Pancreas (tissue), 10 donors: ENCODE results near the gene LINC00305. TPM values are rescaled to one million over a fixed set of nuclear protein-coding genes. Genes with fewer than 3 reads are reported as not detected.

Experiments
- ATAC-seq, 4 donors: fragments of 200-7000 bp; cut with Tn5 transposase; one replicate each; pipeline versions ENCODE4 v1.8.0 to v1.9.1; 2020; ENCODE audit warnings: mild to moderate bottlenecking in 4 of 4, moderate library complexity in 4 of 4
- DNase-seq, 6 donors: peaks; one replicate each; pipeline ENCODE4 v3.0.0-alpha.2; 2020
- FAIRE-seq: peaks from 2 replicates; lab custom pipeline; 2012; peaks lifted over from hg19 to GRCh38; lab: Jason Lieb, UNC
- H3K27ac ChIP-seq, 4 donors: fragments of 200-600 bp; sonication (generic); 1 replicate in 3 of 4; 2 replicates in 1 of 4; pipeline versions ENCODE4 v1.5.0 to v1.8.0; 2020
- H3K27me3 ChIP-seq, 4 donors: fragments of 200-600 bp; one replicate each; pipeline ENCODE4 v1.8.0; 2021
- H3K36me3 ChIP-seq, 3 donors: fragments of 200-600 bp; sonication (generic) in 1 of 3; one replicate each; pipeline versions ENCODE4 v1.5.0 to v1.8.0; 2020 to 2021
- H3K4me1 ChIP-seq, 3 donors: fragments of 200-600 bp; one replicate each; pipeline ENCODE4 v1.8.0; 2021
- H3K4me3 ChIP-seq, 4 donors: fragments of 200-600 bp; sonication (generic) in 2 of 4; one replicate each; pipeline versions ENCODE4 v1.5.0 to v1.8.0; 2020 to 2021
- H3K9me3 ChIP-seq, 4 donors: fragments of 200-600 bp; one replicate each; pipeline ENCODE4 v1.8.0; 2021
- CTCF ChIP-seq, 4 donors: fragments of 200-600 bp; sonication (generic) in 3 of 4; IDR thresholded peaks; one replicate each; pipeline versions ENCODE4 v1.5.0 to v1.8.0; 2021; ENCODE audit warnings: antibody characterized with exemption in 4 of 4
- WGBS, 2 donors: extraction: QIAGEN DNeasy Blood & Tissue Kit; methylation state at CpG; one replicate each; pipeline ENCODE4 v1.1.7; 2013; 5-methylcytosine and 5-hydroxymethylcytosine counted together
- intact Hi-C, 3 donors: fragments of 100-400 bp; cut with DNase I; formaldehyde crosslinking; loops; one replicate each; pipeline versions ENCODE4 v1.11.1 to v1.14.2; 2022
- polyA plus RNA-seq, 2 donors: library from polyadenylated mRNA; stranded (reverse); fragments of 200-250 nt; gene quantifications; one replicate each; pipeline ENCODE4 v1.2.3, GENCODE V29; 2013
- total RNA-seq, 6 donors: library from RNA; stranded (reverse); fragmentation: NEBNext Ultra II Directional in 4 of 6; extraction: Animal tissue kit (Norgen Biotek cat#: 25700) in 4 of 6; gene quantifications; one replicate each; pipeline versions ENCODE4 v1.2.1 to v1.2.4, GENCODE V29; 2021 to 2023
- donor health status: healthy with polysubstance abuse.
- donor health status: DM: no; HTN: no; CAD: no; lungs with moderate emphysema.
- donor health status: DM: no; HTN: no; CAD: no.
- donor health status: control.
- donor health status: control.
- donor health status: Bipolar disorder and iron deficiency.
- donor health status: DM: yes; HTN: yes; CAD: no.
- donor health status: DM: no; HTN: no; CAD: no.
- donor health status: DM: no; HTN: no; CAD: no.
- donor health status: DM: yes; HTN: yes; CAD: no.

Gene LINC00305
- total and polyA plus RNA-seq, 8 donors, result 0.09 to 0.23 TPM; not detected in 6

- intact Hi-C loops, result no loop called here
- 40% methylated on average over 1 of the region's 1 CpG for WGBS, 2 donors
- TF ChIP-seq CTCF (IDR thresholded peaks at IDR 0.05), result no peak
- Histone ChIP-seq H3K4me1 (no peaks in the 10 kb centered on the region), H3K4me3 (no peak overlapping the region), H3K27ac (no peak overlapping the region), H3K27me3 (no peaks in the 10 kb centered on the region), H3K9me3 (no peaks in the 10 kb centered on the region), H3K36me3 (no peaks in the 10 kb centered on the region)
- DNase-seq (no peak), FAIRE-seq (no peak), ATAC-seq (no peak)
These were observed 29.0 kb downstream of the LINC00305 start for GRCh38 chr18:64119916-64120315.

DNA sequence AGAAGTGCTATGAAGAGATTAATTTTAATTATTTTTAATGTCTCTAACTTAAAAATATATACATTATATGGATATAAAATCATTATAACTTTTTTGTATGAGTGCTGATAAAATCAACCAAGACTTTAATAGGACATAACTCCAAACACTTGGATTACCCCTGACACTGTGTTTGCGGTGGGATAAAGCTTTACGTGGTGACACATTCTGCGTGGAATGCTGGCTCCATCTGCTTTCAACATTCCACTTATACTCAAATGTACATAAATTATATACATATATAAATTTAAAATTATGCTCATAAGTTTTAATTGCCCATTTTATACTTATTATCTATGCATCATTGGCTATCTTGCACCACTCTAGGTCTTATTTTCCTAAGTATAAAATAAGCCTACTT is 30.5 kb downstream of the LINC00305 start:
- no peak for TF ChIP-seq CTCF (IDR thresholded peaks at IDR 0.05)
- DNase-seq, result no peak
- Histone ChIP-seq H3K4me1 (no peaks in the 10 kb centered on the region), H3K27ac (no peak overlapping the region), H3K9me3 (no peaks in the 10 kb centered on the region), H3K4me3 (no peak overlapping the region), H3K36me3 (no peaks in the 10 kb centered on the region), H3K27me3 (no peaks in the 10 kb centered on the region)
- no peak for FAIRE-seq
- no peak for ATAC-seq
- intact Hi-C loops, result no loop called here
- 89 to 94% methylated on average over 3 of the region's 3 CpGs for WGBS, 2 donors

- Histone ChIP-seq H3K4me1 (no peaks in the 10 kb centered on the region), H3K27me3 (no peaks in the 10 kb centered on the region), H3K4me3 (no peak overlapping the region), H3K9me3 (no peaks in the 10 kb centered on the region), H3K36me3 (no peaks in the 10 kb centered on the region), H3K27ac (no peak overlapping the region)
- WGBS, 2 donors, result 62 to 64% methylated on average over 5 of the region's 5 CpGs
- FAIRE-seq (no peak), DNase-seq (no peak), ATAC-seq (no peak)
- TF ChIP-seq CTCF (IDR thresholded peaks at IDR 0.05), result no peak
- intact Hi-C loops, result no loop called here
These were observed 32.2 kb downstream of the LINC00305 start for GRCh38 chr18:64116571-64117175.

DNA sequence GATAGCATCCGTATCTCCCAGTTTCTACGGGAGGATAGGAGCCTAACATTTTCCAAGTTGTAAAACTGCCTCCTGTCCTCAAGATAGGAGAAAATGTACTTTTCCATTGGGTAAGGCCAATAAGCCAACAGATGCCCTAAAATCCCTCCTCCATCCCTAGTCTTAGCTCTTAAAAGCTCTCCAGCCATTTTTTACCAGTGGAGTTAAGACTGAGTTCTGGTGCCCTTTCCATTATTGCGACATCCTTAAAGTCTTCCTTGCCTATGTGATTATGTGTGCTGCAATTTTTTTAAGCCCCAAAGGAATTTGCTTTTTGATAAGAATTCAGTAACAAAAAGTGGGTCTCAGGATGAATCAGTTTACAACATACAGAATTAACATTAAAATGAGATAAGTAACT is 33.0 kb downstream of the LINC00305 start:
- Histone ChIP-seq H3K9me3 (no peaks in the 10 kb centered on the region), H3K27me3 (no peaks in the 10 kb centered on the region), H3K4me1 (no peaks in the 10 kb centered on the region), H3K36me3 (no peaks in the 10 kb centered on the region), H3K27ac (no peak overlapping the region), H3K4me3 (no peak overlapping the region)
- 65 to 72% methylated on average over 3 of the region's 3 CpGs for WGBS, 2 donors
- no peak for DNase-seq
- intact Hi-C loops, result no loop called here
- no peak for ATAC-seq
- no peak for FAIRE-seq
- no peak for TF ChIP-seq CTCF (IDR thresholded peaks at IDR 0.05)

DNA sequence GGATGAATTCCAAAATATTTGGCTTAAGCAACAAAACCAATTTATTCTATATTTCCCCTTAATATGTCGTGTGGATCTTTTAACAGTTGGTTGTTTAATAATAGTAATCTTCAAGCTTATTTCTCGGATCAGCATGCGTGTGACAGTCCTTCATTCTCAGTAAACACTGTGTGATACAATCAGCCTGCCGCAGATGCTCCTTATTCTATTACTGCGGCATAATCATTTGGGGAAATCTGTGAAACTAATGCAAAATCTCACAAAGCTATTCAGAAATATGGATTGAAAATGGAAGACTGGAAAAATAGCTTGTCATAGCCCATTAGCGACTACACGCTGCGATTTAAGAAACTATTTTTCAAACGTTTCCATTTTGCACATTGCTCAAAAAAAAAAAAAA is 36.9 kb downstream of the LINC00305 start:
- Histone ChIP-seq H3K9me3 (no peaks in the 10 kb centered on the region), H3K4me3 (no peak overlapping the region), H3K27me3 (no peaks in the 10 kb centered on the region), H3K36me3 (no peaks in the 10 kb centered on the region), H3K27ac (no peak overlapping the region), H3K4me1 (no peaks in the 10 kb centered on the region)
- WGBS, 2 donors, result 73 to 83% methylated on average over 9 of the region's 9 CpGs
- DNase-seq (no peak), FAIRE-seq (no peak), ATAC-seq (no peak)
- TF ChIP-seq CTCF (IDR thresholded peaks at IDR 0.05), result no peak
- intact Hi-C loops, result no loop called here
